Stimulated activated CD4-positive, alpha-beta T cell treated with anti-CD3 and anti-CD28 coated beads, Interleukin-12 subunit alpha, Interleukin-12 subunit beta, amount 100 ng/mL, for 4 hours (primary cell): Measurements from ENCODE around the gene AGTRAP.
A peak's percentile ranks its signal among the peaks of the same experiment; 100 is the strongest.

Experiments used
- DNase-seq: peaks from one replicate; pipeline ENCODE4 v3.0.0-alpha.2; 2020

Gene AGTRAP

DNA sequence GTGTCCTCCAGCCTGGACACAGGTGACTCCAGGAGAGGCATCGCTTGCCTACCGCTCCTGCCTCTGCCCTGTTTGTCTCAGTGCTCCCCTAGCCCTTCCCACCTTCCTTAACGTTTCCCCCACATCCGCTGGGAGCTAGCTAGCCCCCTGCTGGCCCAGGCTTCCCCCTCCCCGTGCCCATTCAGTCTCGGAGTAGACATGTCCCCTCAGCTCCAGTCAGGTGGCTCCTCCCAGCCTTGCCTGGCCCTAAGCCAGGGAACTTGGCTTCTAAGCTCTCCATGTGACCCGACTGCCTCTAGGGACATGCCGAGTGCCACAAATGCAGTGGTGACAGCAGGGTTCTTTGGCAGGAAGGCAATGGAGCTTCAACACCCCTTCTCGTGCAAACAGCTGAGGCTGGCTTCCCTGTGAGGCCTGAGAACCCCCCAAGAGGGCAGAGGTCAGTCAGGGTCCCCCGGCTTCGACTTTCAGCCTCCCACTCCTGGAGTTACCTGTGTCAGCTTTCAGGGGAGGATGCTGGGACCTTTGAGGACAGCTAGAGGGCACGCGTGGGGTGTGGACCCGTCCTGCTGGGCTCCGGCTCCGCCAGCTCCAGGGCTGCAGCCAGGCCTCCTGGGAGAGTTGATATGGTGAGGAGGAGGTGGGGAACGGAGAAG lies 28.2 kb upstream of the AGTRAP start:
- no peak for DNase-seq

DNA sequence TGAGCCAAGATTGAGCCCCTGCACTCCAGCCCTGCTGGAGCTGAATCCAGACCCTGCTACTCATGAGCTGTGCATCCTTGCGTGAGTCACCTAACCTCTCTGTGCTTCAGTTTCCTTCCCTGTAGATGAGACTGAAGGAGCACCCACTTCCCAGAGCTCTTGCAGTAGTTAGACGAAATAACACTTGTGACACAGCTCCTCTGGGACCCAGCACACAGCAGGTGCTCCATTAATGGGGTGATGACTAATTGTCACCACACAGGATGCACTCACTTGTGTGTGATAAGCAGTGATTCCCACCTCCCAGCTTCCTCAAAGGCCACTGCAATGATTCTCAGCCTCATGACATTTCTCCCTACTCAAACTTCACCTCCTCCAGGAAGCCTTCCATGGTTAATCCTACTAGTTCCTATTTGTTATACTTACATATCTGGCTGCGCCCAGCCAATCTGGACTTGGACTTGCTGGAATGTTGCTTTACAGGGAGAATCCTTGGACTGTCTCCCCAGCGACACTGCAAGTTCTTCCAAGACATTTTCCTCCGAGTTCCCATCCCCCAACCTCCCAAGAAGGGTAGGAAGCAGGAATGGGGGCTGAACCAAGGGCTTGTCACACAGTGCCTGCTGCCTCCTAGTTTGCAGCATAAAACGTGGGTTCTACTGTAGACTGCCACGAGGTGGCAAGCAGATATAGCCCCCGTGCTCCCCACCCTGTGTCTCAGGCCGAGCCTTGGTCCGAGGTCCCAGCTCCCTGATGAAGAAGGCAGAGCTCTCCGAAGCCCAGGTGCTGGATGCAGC lies 27.2 kb upstream of the AGTRAP start:
- no peak for DNase-seq

DNA sequence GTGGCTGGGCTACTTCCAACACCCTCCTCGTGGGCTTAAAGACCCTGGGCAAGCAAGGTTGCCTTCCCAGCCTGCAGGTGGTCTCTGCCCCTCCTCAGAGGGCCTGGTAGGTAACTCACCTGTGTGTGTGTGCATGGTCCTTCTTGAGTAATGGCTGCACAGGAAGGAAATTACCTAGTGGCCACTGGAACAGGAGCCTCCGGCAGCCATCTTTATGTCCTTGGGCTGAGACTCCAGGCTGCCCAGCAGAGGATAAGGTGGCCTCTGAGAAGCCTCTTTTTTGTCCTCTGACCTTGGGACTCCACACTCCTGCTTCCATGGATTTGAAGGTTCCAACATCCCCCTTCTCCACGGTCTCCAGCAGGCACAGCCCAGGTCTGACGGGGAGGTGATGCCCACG lies 24.4 kb upstream of the AGTRAP start:
- DNase-seq = no peak

DNA sequence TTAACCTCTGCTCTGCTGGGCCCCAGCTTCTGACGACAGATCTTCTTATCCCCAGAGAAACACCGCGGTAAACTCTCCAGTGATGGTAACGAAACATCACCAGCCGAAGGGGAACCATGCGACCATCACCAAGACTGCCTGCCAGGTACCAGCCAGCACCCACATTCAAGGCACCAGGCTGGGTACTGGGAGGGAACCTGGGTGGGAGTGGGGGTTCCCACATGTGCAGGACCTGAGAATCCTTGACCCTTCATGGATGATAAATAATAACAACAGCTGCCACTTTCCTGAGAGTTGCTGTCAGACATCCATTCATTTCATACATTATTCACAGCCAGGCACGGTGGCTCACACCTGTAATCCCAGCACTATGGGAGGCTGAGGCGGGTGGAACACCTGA lies 23.7 kb upstream of the AGTRAP start:
- DNase-seq = no peak

DNA sequence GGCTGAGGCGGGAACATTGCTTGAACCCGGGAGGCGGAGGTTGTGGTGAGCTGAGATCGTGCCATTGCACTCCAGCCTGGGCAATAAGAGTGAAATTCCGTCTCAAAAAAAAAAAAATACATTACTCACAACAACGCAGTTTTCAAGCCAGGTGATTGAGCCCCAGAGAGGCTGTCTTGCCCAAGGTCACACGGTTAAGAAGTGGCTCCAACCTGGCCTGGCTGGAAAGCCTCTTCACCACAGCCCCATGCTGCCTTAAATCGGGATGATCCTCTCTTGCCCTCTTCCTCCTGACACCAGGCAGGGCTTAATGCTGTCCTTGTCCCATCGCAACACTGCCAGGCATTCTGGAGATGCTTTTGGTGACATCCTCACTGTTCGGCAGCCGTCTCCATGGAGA lies 22.8 kb upstream of the AGTRAP start:
- no peak for DNase-seq

DNA sequence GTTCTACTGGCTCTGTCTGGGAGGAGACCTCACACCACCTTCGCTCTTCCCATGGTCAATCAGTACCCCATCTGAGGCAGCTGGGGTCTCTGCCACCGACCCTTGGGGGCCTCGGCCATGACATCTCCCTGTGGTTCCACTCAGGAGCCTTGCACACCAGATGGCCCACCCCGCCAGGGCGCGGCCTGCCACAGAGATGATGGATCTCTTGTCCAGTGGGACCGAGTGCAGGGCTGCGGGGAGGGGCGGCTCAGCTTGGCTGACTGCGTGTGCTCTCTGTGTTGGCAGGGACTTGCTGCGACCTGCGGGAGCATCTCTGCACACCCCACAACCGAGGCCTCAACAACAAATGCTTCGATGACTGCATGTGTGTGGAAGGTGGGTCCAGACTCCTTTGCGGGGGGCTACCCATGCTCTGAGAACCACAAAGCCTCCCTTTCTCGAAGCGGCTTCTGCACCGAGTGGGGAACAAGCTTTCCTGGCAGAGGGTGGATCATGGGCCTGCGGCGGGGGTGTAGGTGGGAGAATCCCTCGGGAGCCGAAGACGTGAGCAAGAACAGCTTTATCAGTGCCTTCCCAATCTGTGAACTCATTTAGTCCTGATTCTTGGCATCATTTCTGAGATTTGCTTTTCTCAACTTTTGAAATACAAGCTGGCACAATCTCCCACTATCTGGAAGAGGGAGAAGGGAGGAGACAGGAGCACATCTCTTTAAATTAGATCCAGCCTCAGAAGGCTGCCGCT lies 20.9 kb upstream of the AGTRAP start:
- DNase-seq = no peak

DNA sequence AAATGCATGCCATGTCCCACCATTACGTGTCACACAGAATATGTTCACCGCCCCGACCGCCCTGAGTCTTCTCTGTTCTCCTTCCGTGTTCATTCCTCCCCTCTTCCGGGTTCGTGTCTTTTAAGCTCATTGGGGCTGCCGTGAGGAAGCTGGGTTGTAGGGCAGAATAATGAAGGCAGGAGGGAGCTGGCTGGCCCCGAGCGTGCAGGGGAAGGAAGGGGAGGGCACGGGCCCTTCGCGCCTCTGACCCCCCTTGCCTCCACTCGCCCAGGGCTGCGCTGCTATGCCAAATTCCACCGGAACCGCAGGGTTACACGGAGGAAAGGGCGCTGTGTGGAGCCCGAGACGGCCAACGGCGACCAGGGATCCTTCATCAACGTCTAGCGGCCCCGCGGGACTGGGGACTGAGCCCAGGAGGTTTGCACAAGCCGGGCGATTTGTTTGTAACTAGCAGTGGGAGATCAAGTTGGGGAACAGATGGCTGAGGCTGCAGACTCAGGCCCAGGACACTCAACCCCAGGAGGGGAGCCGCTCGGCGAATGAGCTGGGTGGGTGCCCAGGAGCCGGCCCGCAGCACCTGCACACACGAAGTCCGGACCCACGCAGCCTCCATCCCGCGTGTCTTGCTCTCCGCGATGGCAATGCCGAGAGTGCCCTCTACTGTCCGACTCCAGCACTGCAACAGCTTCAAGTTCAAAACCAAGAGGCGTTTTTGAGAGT lies 16.5 kb upstream of the AGTRAP start:
- DNase-seq = peak; percentile 86

DNA sequence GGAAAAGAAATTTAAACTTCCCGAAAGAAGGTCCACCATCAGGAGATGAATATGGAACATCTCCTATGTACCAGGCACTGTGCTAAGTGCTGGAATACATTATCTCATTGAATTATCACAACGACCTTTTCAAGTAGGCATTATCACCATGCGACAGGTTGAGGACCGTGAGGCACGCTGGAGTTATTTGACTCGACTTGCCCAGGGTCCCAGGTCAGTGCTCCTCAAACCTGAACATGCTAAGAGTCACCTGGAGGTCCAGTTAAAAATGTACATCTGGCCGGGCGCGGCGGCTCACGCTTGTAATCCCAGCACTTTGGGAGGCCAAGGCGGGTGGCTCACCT lies 15.9 kb upstream of the AGTRAP start:
- no peak for DNase-seq

DNA sequence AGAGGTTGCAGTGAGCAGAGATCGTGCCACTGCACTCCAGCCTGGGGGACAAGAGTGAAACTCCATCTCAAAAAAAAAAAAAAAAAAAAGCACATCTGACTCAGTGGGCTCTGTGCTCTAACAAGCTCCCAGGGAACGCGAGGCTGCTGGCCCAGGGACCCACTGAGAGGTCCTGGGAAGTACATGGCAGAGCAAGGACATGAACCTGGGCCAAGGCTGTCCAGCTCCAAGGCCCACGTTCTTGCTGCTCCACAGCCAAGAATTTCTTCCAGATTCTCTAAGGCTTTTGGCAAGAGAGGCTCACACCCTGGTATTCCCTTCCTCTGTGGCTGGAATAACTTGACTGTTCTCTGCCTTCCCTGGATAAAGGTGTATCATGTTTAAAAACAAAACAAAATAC lies 15.4 kb upstream of the AGTRAP start:
- DNase-seq = no peak

DNA sequence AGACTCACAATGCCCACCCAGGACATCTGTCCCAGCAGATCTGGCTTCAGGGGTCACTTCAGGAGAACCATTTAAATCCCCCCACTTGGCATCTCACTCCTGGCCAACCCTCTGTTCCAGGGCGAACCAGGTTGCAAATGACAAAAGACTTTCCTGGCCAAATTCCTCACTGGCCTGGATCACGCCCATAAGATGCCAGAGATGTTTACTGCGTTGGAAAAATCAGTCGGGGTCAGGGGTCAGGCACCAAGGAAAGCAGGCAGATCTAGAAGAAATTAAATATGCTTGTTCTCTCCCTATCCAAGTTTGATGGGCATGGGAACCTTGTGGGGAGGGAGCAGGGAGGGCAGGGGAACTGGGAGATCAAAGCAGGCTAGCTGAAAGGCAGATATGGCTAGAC lies 14.6 kb upstream of the AGTRAP start:
- no peak for DNase-seq

DNA sequence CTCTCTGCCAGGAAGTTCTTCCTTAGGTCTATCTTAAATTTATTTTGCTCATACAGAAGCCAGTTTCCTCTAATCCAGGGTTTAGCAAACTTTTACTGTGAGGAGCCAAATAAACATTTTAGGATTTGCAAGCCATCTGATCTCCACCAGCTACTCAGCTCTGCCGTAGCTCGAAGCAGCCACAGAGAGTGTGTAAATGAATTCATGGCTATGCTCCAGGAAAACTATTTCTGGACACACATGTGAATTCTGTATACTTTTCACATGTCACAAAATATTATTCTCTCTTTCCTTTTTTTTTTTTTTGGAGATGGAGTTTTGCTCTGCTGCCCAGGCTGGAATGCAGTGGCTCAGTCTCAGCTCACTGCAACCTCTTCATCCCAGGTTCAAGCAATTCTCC lies 13.4 kb upstream of the AGTRAP start:
- no peak for DNase-seq

DNA sequence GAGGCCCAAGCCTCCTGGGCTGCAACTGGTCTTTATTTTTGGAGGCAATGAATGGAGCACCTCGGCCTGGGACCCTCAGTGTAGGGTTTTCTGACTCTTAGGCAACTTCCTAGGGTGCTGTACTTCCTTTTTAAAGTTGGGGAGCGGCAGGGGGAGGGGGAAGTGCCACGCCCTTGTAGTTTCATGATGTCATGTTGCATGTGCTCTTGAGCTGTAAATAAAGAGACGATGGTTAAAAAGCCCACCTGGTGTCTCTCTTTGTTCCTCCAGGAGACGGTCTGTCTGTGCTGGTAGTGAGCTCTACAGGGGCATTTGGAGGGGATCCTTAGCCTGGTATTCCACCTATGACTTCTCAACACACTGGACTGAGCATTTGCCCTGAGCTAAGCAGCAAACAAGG lies 10.3 kb upstream of the AGTRAP start:
- no peak for DNase-seq

DNA sequence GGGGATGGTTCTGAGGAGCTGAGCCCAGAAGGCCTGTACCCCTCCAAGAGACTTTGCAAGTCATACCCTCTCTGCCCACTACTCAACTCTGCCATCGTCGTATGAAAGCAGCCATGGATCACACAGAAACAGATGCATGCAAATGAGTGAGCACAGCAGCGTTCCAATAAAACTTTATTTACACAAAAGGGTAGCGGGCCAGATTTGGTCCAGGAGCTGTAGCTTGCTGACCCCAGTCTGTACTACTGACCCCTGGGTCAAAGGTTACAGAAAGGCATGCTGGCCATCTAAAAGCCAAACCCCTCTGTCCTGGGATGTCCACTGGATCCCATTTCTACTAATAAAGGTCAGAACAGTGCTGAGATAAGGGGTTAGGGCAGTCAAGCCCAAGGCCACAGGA lies 8.8 kb upstream of the AGTRAP start:
- no peak for DNase-seq

DNA sequence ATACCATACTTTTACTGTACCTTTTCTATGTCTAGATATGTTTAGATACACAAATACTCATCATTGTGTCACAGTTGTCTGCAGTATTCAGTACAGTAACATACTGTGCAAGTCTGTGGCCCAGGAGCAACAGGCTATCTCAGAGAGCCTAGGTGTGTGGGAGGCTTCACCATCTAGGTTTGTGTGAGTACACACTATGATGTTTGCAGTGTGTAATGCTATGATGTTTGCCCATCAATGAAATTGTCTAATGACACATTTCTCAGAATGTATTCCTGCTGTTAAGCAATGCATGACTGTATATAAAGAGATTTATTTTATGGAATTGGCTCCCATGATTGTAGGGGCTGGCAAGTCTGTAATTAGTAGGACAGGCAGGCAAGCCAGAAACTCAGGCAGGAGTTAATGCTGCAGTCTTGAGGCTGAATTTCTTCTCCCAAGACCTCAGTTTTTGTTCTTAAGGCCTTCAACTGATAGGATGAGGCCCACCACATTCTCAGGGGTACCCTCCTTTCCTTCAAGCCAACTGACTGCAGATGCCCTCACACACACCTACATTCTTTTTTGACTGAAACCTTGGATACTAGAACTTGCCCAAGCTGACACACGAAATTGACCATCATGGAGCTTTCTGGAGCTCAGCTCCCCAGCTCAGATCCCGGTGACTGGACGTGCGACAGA lies 7.7 kb upstream of the AGTRAP start:
- no peak for DNase-seq

DNA sequence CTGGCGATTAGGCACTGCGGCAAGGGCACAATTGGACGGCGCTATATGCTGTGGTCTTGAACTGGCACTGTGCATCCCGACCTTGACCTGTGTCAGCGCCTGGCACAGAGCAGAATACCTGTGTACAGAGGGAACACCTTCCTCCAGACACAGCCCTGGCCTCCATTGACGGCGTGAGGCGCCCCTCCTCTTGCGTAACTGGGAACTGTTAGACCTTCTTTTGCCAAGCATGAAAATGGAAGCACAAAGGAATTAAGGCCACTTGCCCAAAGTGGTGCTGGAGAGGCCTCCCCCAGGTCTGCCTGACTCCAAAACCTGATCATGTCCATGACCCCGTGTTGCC lies 6.8 kb upstream of the AGTRAP start:
- DNase-seq = no peak

DNA sequence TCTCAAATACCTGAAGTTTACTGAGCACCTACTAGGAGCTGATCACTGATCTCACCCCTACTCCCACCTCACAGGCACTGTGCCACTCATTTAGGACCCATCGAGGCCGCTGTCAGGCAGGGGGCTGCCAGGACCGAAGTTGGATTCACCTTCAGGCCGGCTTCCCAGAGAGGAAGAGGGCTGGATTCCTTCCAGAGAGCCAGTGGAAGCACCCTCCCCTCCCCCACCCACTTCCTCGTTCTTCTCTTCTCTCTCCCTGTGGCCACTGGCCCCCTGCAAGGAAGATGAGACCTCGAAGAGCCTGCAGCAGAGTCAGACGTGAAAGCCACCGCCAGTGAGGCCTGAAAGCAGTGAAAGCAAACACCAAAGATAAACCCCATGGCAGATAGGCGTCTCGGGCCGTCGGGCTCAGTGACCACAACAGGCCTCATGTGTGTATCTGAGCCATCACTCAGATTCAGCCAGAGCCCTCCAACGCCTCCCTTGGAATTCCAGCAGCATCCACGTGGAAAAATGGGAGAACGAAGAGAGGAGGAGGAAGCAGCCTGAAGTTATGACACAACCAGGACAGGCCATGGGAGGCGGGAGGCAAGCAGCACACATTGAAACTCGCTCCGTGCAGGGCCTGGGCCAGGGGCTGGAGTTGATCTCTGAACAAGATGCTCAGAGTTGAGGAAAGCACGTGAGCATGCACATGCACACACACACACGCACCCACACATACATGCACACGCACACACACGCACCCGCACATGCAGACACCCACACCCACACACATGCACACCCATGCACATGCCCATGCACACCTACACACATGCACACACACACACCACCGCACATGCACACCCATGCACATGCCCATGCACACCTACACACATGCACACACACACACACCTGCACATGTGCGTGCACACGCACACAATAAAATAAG lies 6.2 kb upstream of the AGTRAP start:
- DNase-seq = no peak

DNA sequence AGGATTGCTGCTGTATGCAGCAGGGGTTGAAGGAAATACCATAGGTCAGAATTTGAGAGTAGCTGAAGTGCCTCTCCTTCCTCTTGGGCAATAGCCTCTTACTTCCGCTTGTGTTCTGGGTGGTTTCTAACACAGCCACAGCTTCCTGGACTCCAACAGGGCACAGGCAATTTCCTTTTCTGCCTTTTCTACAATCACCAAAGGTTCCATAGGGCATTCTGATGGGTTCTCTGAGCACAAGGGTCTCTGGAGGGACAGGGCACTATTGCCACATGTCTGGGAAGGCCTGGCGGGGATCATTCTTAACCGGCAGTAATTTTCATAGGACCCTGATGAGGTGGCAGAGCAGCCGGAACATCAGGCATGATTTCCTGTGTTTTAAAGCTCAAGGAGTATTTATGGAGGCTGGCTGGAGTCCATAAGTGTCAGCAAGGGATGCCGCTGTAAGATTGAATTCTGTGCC lies 5.5 kb upstream of the AGTRAP start:
- no peak for DNase-seq

DNA sequence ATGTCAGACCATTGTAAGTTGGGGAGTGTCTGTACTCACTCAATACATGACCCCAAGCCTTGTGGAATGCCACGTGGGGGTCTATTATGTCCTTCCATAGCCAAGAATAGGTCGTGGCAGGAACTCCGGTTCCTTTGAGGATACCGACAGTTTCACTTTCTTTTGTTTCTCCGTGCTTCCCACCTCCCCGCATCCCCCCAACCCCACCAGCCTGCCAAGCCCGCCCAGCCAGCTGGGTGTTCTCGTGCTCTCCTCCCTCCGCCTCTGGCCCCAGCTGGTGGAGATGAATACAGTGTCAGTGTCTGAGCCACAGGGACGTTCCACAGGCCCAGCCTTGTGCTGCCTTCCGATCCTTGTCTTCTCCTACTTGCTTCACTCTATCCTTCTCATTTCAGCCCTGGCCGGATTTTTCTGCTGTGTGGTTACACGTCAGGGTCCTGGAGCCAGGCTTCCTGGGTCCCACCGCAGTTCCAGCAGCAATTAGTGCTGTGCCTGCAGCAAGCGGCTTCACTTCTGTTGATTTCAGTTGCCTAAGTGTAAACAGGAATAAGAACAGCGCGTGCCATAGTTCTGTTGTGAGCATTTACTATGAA lies 4.1 kb upstream of the AGTRAP start:
- DNase-seq = no peak

DNA sequence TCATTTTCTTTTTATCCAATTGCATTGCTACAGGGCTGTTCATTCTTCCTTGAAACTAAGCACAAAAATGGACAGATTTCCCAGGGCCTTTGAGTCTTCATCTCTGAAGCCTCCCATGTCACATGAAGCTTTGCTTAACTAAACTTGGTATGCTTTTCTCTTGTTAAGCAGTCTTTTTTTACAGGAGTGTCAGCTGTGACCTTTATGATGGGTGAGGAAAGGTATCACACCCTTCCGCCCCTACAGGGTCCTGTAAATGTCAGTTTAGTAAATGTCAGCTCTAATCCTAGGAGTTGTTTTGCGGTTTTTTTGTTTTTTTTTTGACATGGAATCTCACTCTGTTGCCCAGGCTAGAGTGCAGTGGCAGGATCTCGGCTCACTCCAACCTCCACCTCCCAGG lies 2.6 kb upstream of the AGTRAP start:
- no peak for DNase-seq

DNA sequence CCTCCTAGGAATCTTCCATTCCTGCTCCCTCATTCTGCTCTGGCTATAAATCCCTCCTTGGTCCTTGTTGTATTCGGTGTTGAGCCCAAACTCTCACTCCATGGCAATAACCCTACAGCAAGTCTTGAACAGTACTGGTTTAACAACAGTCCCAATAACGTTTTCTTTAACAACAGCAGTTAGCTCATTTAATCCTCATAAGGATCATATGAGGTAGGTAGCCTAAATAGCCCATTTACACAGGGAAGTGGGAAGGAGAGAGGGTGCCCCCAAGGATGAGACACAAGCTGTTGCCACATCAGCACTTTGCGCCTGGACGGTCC lies 444 bp upstream of the AGTRAP start:
- no peak for DNase-seq
